GM23338 (cell line): Measurements from ENCODE around the gene PACS2.

ENCODE experiments used
- CREB1 ChIP-seq: fragments of 250-450 bp; sonication (Bioruptor Pico); IDR thresholded peaks from 2 replicates; pipeline ENCODE4 v1.5.0; 2020; ENCODE audit warnings: low read depth, mild to moderate bottlenecking, moderate library complexity
- EZH2 ChIP-seq: fragments of 200-600 bp; sonication (generic); IDR thresholded peaks from one replicate; pipeline ENCODE4 v1.8.0; 2017; ENCODE audit warnings: antibody characterized with exemption, mild to moderate bottlenecking, low read depth; ENCODE audit not compliant: unreplicated experiment
- EZH2phosphoT487 ChIP-seq: fragments of 200-600 bp; sonication (generic); IDR thresholded peaks from one replicate; pipeline ENCODE4 v1.8.1; 2018; ENCODE audit warnings: antibody characterized with exemption; ENCODE audit not compliant: unreplicated experiment
- JUNB ChIP-seq: IDR thresholded peaks from one replicate; pipeline ENCODE4 v1.6.1; 2016; ENCODE audit warnings: antibody characterized with exemption; ENCODE audit not compliant: unreplicated experiment
- POLR2AphosphoS5 ChIP-seq: IDR thresholded peaks from 2 replicates; pipeline ENCODE4 v1.6.1; 2016; ENCODE audit warnings: antibody characterized with exemption, low read depth
- REST ChIP-seq: IDR thresholded peaks from one replicate; pipeline ENCODE4 v1.6.1; 2018; ENCODE audit warnings: antibody characterized with exemption; ENCODE audit not compliant: unreplicated experiment
- ZNF331 ChIP-seq: fragments of 250-450 bp; sonication (Bioruptor Pico); IDR thresholded peaks from 2 replicates; pipeline ENCODE4 v1.5.0; 2020; ENCODE audit warnings: low read depth, mild to moderate bottlenecking, moderate library complexity
- TF ChIP-seq, protein P1 (sequence below), 2 experiments: fragments of 200-600 bp in 1 of 2; sonication (generic) in 1 of 2; conservative IDR thresholded peaks; 2 replicates each; pipeline versions ENCODE4 v1.5.1 to v1.6.1; 2016 to 2017; ENCODE audit warnings: antibody characterized with exemption in 2 of 2, low read depth in 2 of 2, mild to moderate bottlenecking in 2 of 2, moderate library complexity in 1 of 2
- TF ChIP-seq, protein P2 (sequence below): IDR thresholded peaks from 2 replicates; pipeline ENCODE4 v1.6.1; 2016; ENCODE audit warnings: antibody characterized with exemption

DNA sequence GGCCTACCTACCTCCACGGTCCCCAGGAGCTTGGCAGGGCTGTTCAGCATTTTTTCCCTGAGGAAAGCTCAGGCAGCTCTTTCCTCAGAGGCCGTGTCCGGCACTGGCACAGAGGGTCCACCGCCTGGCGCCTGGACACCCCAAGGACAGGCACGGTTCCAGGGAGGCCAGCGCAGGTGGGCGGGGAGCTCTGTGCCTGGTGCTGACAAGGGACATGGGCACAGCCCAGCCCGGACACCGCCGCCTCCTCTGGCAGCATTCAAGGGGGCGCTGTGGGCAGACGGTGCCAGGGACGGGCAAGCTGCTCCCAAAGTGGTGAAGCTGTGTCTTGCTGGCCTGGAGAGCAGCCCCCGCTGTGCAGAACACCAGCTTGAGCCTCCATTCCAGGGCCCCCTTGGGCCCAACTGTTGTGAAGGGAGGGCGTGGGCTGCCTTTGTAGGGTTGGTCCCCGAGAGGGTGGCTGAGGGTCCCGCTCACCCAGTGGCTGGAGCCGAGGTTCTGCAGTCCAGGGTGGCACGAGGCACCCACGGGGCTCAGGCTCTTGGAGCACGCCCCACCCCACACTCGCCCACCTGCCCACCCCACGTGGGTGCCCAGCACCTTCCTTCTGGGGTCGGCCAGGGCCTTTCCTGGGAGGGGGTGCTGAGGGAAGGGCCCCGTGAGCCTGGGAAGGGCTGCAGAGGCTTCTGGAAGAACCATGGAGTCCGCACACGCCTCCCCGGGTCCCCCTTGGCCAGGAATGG is 54.5 kb downstream of the PACS2 start:
- TF ChIP-seq, protein P1, sequence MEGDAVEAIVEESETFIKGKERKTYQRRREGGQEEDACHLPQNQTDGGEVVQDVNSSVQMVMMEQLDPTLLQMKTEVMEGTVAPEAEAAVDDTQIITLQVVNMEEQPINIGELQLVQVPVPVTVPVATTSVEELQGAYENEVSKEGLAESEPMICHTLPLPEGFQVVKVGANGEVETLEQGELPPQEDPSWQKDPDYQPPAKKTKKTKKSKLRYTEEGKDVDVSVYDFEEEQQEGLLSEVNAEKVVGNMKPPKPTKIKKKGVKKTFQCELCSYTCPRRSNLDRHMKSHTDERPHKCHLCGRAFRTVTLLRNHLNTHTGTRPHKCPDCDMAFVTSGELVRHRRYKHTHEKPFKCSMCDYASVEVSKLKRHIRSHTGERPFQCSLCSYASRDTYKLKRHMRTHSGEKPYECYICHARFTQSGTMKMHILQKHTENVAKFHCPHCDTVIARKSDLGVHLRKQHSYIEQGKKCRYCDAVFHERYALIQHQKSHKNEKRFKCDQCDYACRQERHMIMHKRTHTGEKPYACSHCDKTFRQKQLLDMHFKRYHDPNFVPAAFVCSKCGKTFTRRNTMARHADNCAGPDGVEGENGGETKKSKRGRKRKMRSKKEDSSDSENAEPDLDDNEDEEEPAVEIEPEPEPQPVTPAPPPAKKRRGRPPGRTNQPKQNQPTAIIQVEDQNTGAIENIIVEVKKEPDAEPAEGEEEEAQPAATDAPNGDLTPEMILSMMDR (conservative IDR thresholded peaks at IDR 0.05; ENCODE audit: low read depth in 2 of 2): no peak
- no peak for TF ChIP-seq POLR2AphosphoS5
- no peak for TF ChIP-seq EZH2
- no peak for TF ChIP-seq REST
- no peak for TF ChIP-seq CREB1
- TF ChIP-seq EZH2phosphoT487: no peak
- TF ChIP-seq JUNB: no peak
- TF ChIP-seq, protein P2, sequence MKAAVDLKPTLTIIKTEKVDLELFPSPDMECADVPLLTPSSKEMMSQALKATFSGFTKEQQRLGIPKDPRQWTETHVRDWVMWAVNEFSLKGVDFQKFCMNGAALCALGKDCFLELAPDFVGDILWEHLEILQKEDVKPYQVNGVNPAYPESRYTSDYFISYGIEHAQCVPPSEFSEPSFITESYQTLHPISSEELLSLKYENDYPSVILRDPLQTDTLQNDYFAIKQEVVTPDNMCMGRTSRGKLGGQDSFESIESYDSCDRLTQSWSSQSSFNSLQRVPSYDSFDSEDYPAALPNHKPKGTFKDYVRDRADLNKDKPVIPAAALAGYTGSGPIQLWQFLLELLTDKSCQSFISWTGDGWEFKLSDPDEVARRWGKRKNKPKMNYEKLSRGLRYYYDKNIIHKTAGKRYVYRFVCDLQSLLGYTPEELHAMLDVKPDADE: no peak
- no peak for TF ChIP-seq ZNF331 (CRISPR knock-in tag)
